ENCODE measurements around the gene C11orf21.
"Not testable (repeated sequence)": the region's sequence is repeated elsewhere in the genome, so short reads cannot be mapped to it uniquely, and the experiment has no call there.

Gene C11orf21

GRCh38 chr11:2301631-2302305 lies at the start of gene C11orf21, which contains the start of gene TSPAN32:
Gene C11orf21 (minus strand): TSS chr11:2301918. CDS start chr11:2301808, 110 bp downstream.
Gene TSPAN32 (plus strand): TSS chr11:2302013. CDS start chr11:2302150, 137 bp downstream.
- DNase-seq: peak; percentile 63

- DNase-seq: no peak
Observed at GRCh38 chr11:2348986-2349385, 47.3 kb upstream of the C11orf21 start.

GRCh38 chr11:2347308-2347830 lies 45.7 kb upstream of the C11orf21 start:
- no peak for DNase-seq

- no peak for DNase-seq
Observed at GRCh38 chr11:2346586-2347307, 45.0 kb upstream of the C11orf21 start.

GRCh38 chr11:2346014-2346413 lies 44.3 kb upstream of the C11orf21 start:
- no peak for DNase-seq

GRCh38 chr11:2345050-2345449 lies 43.3 kb upstream of the C11orf21 start:
- no peak for DNase-seq

- DNase-seq: no peak
Observed at GRCh38 chr11:2343502-2343901, 41.8 kb upstream of the C11orf21 start.

- no peak for DNase-seq
Observed at GRCh38 chr11:2342981-2343380, 41.3 kb upstream of the C11orf21 start.

GRCh38 chr11:2342557-2342956 lies 40.8 kb upstream of the C11orf21 start:
- no peak for DNase-seq

GRCh38 chr11:2338760-2339159 lies 37.0 kb upstream of the C11orf21 start:
- not testable (repeated sequence) for DNase-seq

GRCh38 chr11:2335286-2335685 lies 33.6 kb upstream of the C11orf21 start:
- not testable (repeated sequence) for DNase-seq

- not testable (repeated sequence) for DNase-seq
Observed at GRCh38 chr11:2333486-2334205, 31.9 kb upstream of the C11orf21 start.

- DNase-seq: not testable (repeated sequence)
Observed at GRCh38 chr11:2332569-2332968, 30.9 kb upstream of the C11orf21 start.

GRCh38 chr11:2331404-2331803 lies 29.7 kb upstream of the C11orf21 start:
- DNase-seq: no peak

- no peak for DNase-seq
Observed at GRCh38 chr11:2330696-2331095, 29.0 kb upstream of the C11orf21 start.

- DNase-seq: no peak
Observed at GRCh38 chr11:2329551-2329950, 27.8 kb upstream of the C11orf21 start.

GRCh38 chr11:2328656-2329354 lies 27.1 kb upstream of the C11orf21 start:
- DNase-seq: no peak

- no peak for DNase-seq
Observed at GRCh38 chr11:2328021-2328420, 26.3 kb upstream of the C11orf21 start.

- DNase-seq: no peak
Observed at GRCh38 chr11:2327032-2327431, 25.3 kb upstream of the C11orf21 start.

- no peak for DNase-seq
Observed at GRCh38 chr11:2325719-2326118, 24.0 kb upstream of the C11orf21 start.

- no peak for DNase-seq
Observed at GRCh38 chr11:2325123-2325522, 23.4 kb upstream of the C11orf21 start.

- DNase-seq: no peak
Observed at GRCh38 chr11:2321311-2321683, 19.6 kb upstream of the C11orf21 start.

Measured in activated naive CD4-positive, alpha-beta T cell treated with Interleukin-2 at 50 U/mL for 16 hours (primary cell).